Mucosa of rectum (tissue), 2 donors: ENCODE results near the gene SKAP2.

ENCODE experiments used
- H3K27ac ChIP-seq, 2 donors: one replicate each; pipeline ENCODE4 v1.7.0; 2013; ENCODE audit warnings: inconsistent platforms in 2 of 2, low read depth in 2 of 2, low read length in 2 of 2
- H3K27me3 ChIP-seq, 2 donors: one replicate each; pipeline ENCODE4 v1.7.0; 2013; ENCODE audit warnings: low read length in 2 of 2; ENCODE audit not compliant: control insufficient read depth in 2 of 2, insufficient read depth in 2 of 2
- H3K36me3 ChIP-seq, 2 donors: one replicate each; pipeline ENCODE4 v1.7.0; 2013; ENCODE audit warnings: low read length in 2 of 2; ENCODE audit not compliant: control insufficient read depth in 2 of 2, insufficient read depth in 2 of 2
- H3K4me1 ChIP-seq, 2 donors: one replicate each; pipeline ENCODE4 v1.7.0; 2013; ENCODE audit warnings: low read length in 2 of 2, mild to moderate bottlenecking in 1 of 2; ENCODE audit not compliant: control insufficient read depth in 2 of 2, insufficient read depth in 2 of 2
- H3K4me3 ChIP-seq, 2 donors: one replicate each; pipeline ENCODE4 v1.7.0; 2013; ENCODE audit warnings: low read length in 2 of 2
- H3K9ac ChIP-seq, 2 donors: one replicate each; pipeline ENCODE4 v1.7.0; 2013; ENCODE audit warnings: low read length in 2 of 2, low read depth in 1 of 2, mild to moderate bottlenecking in 1 of 2
- H3K9me3 ChIP-seq, 2 donors: one replicate each; pipeline ENCODE4 v1.7.0; 2013; ENCODE audit warnings: low read length in 2 of 2; ENCODE audit not compliant: control insufficient read depth in 2 of 2
- donor health status: healthy.
- donor health status: Normal muscosa, but diverticular disease.

Gene SKAP2

DNA sequence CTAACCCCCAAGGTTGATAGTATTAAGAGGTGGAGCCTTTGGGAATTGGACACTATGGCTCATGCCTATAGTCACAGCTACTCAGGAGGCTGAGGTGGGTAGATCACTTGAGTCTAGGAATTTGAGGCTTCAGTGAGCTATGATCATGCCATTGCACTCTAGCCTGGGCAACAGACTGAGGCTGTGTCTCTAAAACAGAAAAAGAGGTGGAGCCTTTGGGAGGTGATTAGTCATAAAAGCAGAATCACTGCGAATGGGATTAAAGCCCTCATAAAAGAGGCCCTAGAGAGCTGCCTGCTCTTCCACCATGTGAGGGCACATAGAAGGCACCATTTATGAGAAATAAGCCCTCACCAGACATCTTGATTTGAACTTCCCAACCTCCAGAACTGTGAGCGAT is 81.9 kb downstream of the SKAP2 start:
- H3K27ac ChIP-seq: no peak overlapping the region
- no peaks in the 10 kb centered on the region for H3K36me3 ChIP-seq

GRCh38 chr7:26779978-26780595 is 84.3 kb downstream of the SKAP2 start:
- no peaks in the 10 kb centered on the region for H3K4me1 ChIP-seq
- no peaks in the 10 kb centered on the region for H3K36me3 ChIP-seq
- no peak overlapping the region for H3K4me3 ChIP-seq
- H3K27ac ChIP-seq: no peak overlapping the region
- no peak overlapping the region for H3K9ac ChIP-seq
- no peaks in the 10 kb centered on the region for H3K9me3 ChIP-seq
- no peaks in the 10 kb centered on the region for H3K27me3 ChIP-seq

More for the DNA sequence above, 81.9 kb downstream of the SKAP2 start:
- no peaks in the 10 kb centered on the region for H3K27me3 ChIP-seq
- H3K4me3 ChIP-seq: no peak overlapping the region
- no peak overlapping the region for H3K9ac ChIP-seq
- H3K4me1 ChIP-seq: no peaks in the 10 kb centered on the region
- no peaks in the 10 kb centered on the region for H3K9me3 ChIP-seq

- H3K36me3 ChIP-seq: peaks cover 0 to 1% of the 10 kb centered on the region in 2 donors
- no peaks in the 10 kb centered on the region for H3K9me3 ChIP-seq
- H3K9ac ChIP-seq: no peak overlapping the region
- H3K27me3 ChIP-seq: no peaks in the 10 kb centered on the region
- H3K4me3 ChIP-seq: no peak overlapping the region
- no peak overlapping the region for H3K27ac ChIP-seq
- no peaks in the 10 kb centered on the region for H3K4me1 ChIP-seq
Observed at GRCh38 chr7:26777385-26777784, 87.0 kb downstream of the SKAP2 start.

DNA sequence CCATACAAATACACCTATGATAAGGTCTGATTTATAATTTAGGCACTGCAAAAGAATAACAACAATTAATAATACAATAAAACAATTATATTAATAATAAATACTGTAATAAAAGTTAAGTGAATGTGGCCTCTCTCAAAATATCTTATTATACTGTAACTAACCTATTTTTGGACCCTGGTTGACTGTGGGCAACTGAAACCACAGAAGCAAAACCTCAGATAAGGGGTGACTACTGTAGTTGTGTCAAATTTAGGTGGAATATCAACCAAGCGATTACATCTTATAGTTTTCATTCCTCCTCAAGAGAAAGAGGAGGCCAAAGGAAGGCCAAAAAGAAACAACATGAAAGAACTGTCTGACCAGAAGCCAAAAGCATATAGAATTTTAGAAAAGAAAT is 103.9 kb downstream of the SKAP2 start:
- no peaks in the 10 kb centered on the region for H3K9me3 ChIP-seq

GRCh38 chr7:26759108-26759507 is 105.3 kb downstream of the SKAP2 start:
- Histone ChIP-seq H3K27ac (no peak overlapping the region), H3K9me3 (no peaks in the 10 kb centered on the region), H3K9ac (no peak overlapping the region), H3K36me3 (peaks cover 0 to 2% of the 10 kb centered on the region in 2 donors), H3K27me3 (no peaks in the 10 kb centered on the region), H3K4me3 (no peak overlapping the region), H3K4me1 (no peaks in the 10 kb centered on the region)

More for the DNA sequence above, 103.9 kb downstream of the SKAP2 start:
- H3K9ac ChIP-seq: no peak overlapping the region
- peaks cover 0 to 2% of the 10 kb centered on the region in 2 donors for H3K36me3 ChIP-seq
- H3K27ac ChIP-seq: no peak overlapping the region
- no peak overlapping the region for H3K4me3 ChIP-seq
- no peaks in the 10 kb centered on the region for H3K4me1 ChIP-seq
- no peaks in the 10 kb centered on the region for H3K27me3 ChIP-seq

DNA sequence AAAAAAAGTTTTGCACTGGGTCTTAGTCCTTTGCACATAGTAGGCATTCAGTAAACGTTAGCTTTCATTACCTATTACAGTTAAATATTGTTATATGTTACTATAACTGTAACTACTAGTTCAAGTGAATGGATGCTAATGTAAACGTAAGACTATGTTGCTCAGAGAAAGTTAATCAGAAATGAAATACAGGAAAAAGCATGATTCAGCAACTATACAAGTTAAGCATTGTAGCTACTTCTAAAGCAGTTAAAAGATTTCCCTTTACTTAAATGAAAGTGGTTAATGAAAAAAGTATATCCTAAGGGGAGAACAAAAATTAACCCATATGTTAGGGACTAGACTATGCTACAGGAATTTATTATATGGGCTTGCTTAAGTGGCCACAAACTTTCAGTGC is 121.2 kb downstream of the SKAP2 start:
- Histone ChIP-seq H3K9me3 (no peaks in the 10 kb centered on the region), H3K9ac (no peak overlapping the region), H3K27me3 (no peaks in the 10 kb centered on the region), H3K4me1 (no peaks in the 10 kb centered on the region), H3K4me3 (no peak overlapping the region), H3K27ac (no peak overlapping the region), H3K36me3 (peaks cover 0 to 9% of the 10 kb centered on the region in 2 donors)

- Histone ChIP-seq H3K36me3 (peaks cover 0 to 19% of the 10 kb centered on the region in 2 donors), H3K4me1 (no peaks in the 10 kb centered on the region), H3K9me3 (no peaks in the 10 kb centered on the region), H3K9ac (no peak overlapping the region), H3K27me3 (no peaks in the 10 kb centered on the region), H3K4me3 (no peak overlapping the region), H3K27ac (no peak overlapping the region)
Observed at GRCh38 chr7:26735976-26736600, 128.3 kb downstream of the SKAP2 start.

DNA sequence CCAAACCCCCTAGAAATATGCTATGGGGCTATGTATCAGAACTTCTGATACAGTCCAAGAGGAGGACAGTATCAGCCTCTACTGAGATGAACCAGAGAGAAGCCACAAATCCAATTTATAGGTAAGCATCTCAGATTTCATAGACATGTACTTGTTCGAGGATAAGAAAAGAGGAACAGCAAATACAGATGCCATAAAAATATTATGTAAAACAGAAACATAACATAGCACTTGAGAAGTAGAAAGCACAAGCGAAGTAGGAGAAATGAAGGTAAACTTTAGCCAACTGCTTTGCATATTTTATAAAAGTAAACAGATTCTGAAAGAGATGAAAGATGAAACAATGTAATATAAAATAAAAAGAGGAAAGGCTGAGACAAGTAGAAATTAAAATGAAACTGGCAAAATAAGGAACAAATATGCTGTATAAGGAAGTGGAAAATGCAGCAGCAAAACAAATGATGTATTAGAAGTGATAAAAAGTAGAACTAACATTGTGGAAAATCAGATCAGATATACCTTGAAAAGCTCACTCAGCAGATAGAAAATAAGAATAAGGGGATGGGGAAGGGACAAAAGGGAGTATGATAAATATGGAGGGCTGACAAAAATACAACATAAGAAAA is 135.1 kb downstream of the SKAP2 start:
- no peaks in the 10 kb centered on the region for H3K36me3 ChIP-seq
- H3K4me3 ChIP-seq: no peak overlapping the region
- no peaks in the 10 kb centered on the region for H3K4me1 ChIP-seq

DNA sequence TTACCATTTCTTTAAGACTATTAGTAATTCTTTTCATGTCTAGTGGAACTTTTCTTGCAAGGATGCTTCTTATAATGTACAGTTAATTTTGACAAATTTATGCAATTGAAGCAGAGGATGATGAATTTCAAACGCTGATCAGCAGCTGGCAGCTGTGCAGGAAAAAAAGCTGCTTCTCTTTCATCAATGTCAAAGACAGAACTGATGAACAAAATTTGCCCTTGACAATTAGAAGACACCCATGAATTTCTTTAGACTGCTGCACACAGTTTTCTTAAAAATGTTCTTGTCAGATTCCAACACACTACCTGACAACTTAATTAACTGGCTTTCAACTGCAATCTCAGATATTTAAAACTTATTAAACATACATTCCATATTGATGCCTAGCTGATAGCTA is 138.3 kb downstream of the SKAP2 start:
- no peaks in the 10 kb centered on the region for H3K4me1 ChIP-seq
- H3K9ac ChIP-seq: no peak overlapping the region
- H3K27me3 ChIP-seq: no peaks in the 10 kb centered on the region
- H3K27ac ChIP-seq: no peak overlapping the region
- no peak overlapping the region for H3K4me3 ChIP-seq
- no peaks in the 10 kb centered on the region for H3K9me3 ChIP-seq
- no peaks in the 10 kb centered on the region for H3K36me3 ChIP-seq

More for the DNA sequence above, 135.1 kb downstream of the SKAP2 start:
- H3K27ac ChIP-seq: no peak overlapping the region
- H3K9ac ChIP-seq: no peak overlapping the region
- no peaks in the 10 kb centered on the region for H3K27me3 ChIP-seq
- no peaks in the 10 kb centered on the region for H3K9me3 ChIP-seq

- no peaks in the 10 kb centered on the region for H3K36me3 ChIP-seq
- no peaks in the 10 kb centered on the region for H3K4me1 ChIP-seq
- H3K27ac ChIP-seq: no peak overlapping the region
- H3K4me3 ChIP-seq: no peak overlapping the region
- no peak overlapping the region for H3K9ac ChIP-seq
- no peaks in the 10 kb centered on the region for H3K27me3 ChIP-seq
- no peaks in the 10 kb centered on the region for H3K9me3 ChIP-seq
Observed at GRCh38 chr7:26724795-26725194, 139.6 kb downstream of the SKAP2 start.
